ENCODE data around the gene VASH2. TPM values are rescaled to one million over a fixed set of nuclear protein-coding genes. Genes with fewer than 3 reads are reported as not detected.
"Not testable (repeated sequence)": the region's sequence is repeated elsewhere in the genome, so short reads cannot be mapped to it uniquely, and the experiment has no call there.

VASH2 gene
- 10 to 100 TPM; 22.9 to 26.7 (median 25.1) TPM for polyA plus RNA-seq (ENCODE audit: insufficient read length in 4 of 4)

DNA sequence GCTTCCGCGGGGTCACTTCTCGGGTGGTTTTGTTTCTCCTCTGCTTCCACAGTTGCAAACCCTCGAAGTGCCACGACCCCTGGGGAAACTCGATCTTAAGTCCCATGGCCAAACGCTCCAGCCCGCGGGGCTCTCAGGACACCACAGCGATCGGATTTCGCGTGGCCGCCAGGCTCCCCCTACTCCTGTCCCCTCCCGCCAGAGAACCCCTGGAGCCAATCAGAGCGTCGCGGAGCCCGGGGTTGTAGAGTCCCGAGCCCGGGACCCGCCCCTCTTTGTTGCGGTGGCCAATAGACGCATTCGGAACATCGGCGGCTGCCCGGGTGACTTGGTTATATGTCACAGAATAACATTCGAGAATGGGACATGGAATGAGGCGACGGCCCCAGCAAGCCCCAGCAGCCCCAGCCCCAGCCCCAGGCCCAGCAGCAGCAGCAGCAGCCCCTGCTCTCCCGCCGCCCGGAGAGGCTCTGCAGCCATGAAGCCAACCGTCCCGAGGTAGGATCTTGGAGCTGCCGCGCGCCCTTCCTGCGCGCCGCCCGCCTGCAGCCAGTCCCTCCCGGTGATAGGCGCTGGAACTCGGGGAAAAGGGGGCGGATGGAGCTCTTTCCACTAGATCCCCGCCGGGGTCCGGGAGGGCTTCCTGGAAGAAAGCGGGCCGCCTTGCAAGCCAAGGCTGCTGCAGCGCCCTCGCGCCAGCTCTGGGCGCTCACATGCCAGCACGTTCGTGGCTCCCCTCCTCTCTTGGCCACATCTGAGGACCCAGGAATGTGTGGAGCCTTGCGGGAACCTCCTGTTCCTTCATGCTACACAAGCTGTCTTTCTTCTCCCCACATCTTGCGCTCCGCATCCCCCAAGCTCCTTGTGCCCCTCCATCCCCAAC, at the start of gene VASH2:
VASH2 (plus strand) TSS at position 299 of the 883 bp plus-strand sequence. CDS start 1,002 bp downstream, outside the sequence.
- peak; percentile 70 to 93 (median 82) for DNase-seq (ENCODE audit: low read depth in 4 of 4, low spot score in 2 of 4)

DNA sequence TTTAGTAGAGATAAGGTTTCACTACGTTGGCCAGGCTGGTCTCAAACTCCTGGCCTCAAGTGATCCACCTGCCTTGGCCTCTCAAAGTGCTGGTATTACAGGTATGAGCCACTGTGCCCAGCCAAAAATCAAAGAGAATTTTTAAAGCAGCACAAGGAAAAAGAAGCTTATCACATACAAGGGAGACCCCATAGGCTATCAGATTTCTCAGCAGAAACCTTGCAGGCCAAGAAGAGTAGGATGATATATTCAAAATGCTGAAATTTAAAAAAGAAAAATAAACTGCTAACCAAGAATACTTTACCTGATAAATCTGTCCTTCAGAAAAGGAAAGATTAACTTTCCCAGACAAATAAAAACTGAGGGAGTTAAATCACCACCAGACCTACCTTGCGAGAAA, 49.1 kb upstream of the VASH2 start:
- no peak for DNase-seq (ENCODE audit: low read depth in 4 of 4, low spot score in 2 of 4)

DNA sequence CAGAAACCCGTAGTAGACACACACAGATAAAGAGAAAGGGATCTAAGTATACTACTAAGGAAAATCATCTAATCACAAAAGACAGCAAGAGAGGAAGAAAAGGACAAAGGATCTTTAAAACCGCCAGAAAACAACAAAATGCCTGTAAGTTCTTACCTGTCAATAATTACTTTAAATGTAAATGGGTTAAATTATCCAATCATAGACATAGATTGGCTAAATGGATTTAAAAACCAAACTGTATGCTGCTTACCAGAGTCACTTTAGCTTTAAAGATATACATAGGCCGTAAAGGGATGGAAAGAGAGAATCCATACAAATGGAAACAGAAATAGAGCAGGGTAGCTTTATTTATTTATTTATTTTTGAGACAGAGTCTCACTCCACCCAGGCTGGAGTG, 48.3 kb upstream of the VASH2 start:
- DNase-seq (ENCODE audit: low read depth in 4 of 4, low spot score in 2 of 4), result no peak

- no peak for DNase-seq (ENCODE audit: low read depth in 4 of 4, low spot score in 2 of 4)
These were observed 46.7 kb upstream of the VASH2 start for GRCh38 chr1:212903664-212904063.

GRCh38 chr1:212908071-212908470, 42.3 kb upstream of the VASH2 start:
- DNase-seq (ENCODE audit: low read depth in 4 of 4, low spot score in 2 of 4), result not testable (repeated sequence)

- DNase-seq (ENCODE audit: low read depth in 4 of 4, low spot score in 2 of 4), result no peak
These were observed 41.4 kb upstream of the VASH2 start for GRCh38 chr1:212908971-212909370.

- DNase-seq (ENCODE audit: low read depth in 4 of 4, low spot score in 2 of 4), result no peak
These were observed 40.7 kb upstream of the VASH2 start for GRCh38 chr1:212909652-212910063.

- DNase-seq (ENCODE audit: low read depth in 4 of 4, low spot score in 2 of 4), result not testable (repeated sequence)
These were observed 40.1 kb upstream of the VASH2 start for GRCh38 chr1:212910213-212910612.

DNA sequence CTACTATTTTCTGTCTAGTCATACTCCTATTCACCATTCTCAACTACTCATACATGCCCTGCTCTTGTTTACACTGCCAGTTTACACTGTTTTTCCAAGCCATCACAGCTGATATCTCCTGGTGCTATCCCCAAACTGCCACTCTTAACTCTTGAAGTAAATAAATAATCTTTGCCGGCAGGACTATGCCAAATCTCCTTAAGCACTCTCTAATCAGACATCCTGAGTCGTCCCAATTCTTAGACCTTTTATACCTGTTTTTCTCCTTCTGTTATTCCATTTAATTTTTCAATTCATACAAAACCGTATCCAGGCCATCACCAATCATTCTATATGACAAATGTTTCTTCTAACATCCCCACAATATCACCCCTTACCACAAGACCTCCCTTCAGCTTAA, 36.7 kb upstream of the VASH2 start:
- DNase-seq (ENCODE audit: low read depth in 4 of 4, low spot score in 2 of 4), result not testable (repeated sequence)

GRCh38 chr1:212914110-212914509, 36.2 kb upstream of the VASH2 start:
- DNase-seq (ENCODE audit: low read depth in 4 of 4, low spot score in 2 of 4), result not testable (repeated sequence)

- no peak for DNase-seq (ENCODE audit: low read depth in 4 of 4, low spot score in 2 of 4)
These were observed 35.6 kb upstream of the VASH2 start for GRCh38 chr1:212914789-212915188.

DNA sequence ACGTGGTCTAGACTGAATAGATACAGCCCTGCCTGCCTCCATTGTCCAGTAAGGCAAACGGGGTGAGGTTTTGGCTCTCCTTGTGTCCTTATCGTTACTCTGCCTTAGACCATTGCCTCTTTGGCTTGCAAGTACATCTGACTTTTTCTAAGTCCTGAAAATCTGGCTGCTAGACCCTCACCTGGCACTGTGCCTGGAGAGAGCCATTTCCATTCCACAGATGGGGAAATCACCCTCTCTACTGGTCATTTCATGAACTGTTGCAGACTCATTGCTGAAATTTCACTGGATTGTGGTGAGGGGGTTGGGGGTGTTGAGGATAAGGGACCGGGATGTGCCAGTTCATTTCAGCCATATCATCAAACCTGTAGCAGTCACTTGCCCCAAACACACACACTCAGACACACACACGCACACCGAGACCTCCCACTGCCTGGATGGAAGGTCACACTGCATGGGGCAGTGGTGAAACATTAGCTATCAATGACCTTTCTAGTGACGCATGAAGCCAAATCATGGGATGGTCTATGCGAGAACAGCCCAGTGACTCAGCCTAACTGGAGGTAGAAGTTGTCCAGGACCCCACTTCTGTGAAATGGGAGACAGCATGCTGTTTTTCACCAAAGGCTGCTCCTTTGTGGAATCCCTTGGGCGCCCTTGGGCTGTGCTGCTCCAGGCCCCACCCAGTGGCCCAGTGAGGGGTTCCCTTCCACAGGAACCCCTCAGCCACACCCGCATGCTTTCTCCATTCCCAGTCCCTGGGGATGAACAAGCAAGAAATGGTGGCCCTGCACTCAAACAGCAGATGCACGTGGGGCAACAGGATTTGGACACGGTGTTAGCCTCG, 34.9 kb upstream of the VASH2 start:
- peak in 2 of 4 donors; percentile 46 to 56 for DNase-seq (ENCODE audit: low read depth in 4 of 4, low spot score in 2 of 4)

GRCh38 chr1:212916481-212917133, 33.7 kb upstream of the VASH2 start:
- peak in 2 of 4 donors; percentile 18 to 55 for DNase-seq (ENCODE audit: low read depth in 4 of 4, low spot score in 2 of 4)

DNA sequence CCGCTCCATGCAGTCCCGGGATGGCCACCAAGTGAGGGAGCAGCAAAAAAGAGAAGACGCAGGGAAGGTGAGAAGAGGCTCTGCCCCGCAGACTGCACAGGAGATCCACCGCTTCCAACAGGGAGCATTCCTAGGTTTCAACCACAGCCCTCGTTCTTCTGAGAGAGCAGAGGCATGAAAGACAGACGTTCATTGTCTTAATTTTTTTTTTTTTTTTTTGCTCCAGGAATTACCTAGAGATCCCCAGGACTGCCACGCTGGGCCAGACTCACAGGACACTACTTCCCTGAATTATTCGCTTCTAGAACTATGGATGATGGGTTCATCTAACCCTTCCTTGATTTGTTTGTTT, 33.2 kb upstream of the VASH2 start:
- no peak for DNase-seq (ENCODE audit: low read depth in 4 of 4, low spot score in 2 of 4)

DNA sequence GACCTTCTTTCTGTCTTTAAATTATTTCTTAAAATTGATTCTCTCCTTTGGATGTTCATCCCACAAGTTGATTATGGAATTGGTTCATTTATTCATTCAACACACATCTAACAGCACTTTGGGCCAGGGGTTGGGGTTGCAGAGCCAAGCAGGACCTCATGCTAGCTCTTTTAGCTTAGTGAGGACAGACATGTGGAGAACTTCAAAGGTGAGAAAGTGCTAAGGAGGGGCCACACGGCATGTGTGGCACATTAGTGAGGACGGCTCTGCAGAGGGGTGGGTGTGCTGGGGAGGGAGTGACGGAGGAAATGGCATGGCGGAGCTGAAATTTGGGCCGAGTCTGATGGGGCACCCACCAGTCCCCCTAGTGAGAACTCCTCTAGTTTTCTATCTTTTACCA, 32.5 kb upstream of the VASH2 start:
- DNase-seq (ENCODE audit: low read depth in 4 of 4, low spot score in 2 of 4), result no peak

GRCh38 chr1:212918824-212919223, 31.5 kb upstream of the VASH2 start:
- DNase-seq (ENCODE audit: low read depth in 4 of 4, low spot score in 2 of 4), result no peak

DNA sequence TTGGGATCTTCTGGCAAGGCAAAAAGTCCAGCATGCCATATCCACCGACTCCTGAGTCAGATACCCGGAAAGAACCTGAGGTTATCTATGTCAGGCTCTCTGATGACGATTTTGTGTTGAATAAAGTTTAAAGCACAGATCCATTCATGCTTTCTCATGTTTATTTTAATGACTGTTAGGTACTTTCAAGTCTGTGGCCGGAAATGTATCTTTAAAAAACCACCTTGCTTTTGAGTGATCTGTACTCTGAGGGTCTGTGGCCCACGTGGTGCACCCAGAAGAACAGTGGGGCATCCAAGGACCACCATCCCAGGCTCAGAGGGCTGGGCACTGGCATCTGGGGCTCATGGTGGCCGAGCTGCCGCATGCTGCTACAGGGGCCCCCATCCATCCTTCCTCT, 30.1 kb upstream of the VASH2 start:
- DNase-seq (ENCODE audit: low read depth in 4 of 4, low spot score in 2 of 4), result no peak

- DNase-seq (ENCODE audit: low read depth in 4 of 4, low spot score in 2 of 4), result no peak
These were observed 29.4 kb upstream of the VASH2 start for GRCh38 chr1:212920896-212921295.

- no peak for DNase-seq (ENCODE audit: low read depth in 4 of 4, low spot score in 2 of 4)
These were observed 28.3 kb upstream of the VASH2 start for GRCh38 chr1:212922016-212922415.

GRCh38 chr1:212926372-212926771, 24.0 kb upstream of the VASH2 start:
- no peak for DNase-seq (ENCODE audit: low read depth in 4 of 4, low spot score in 2 of 4)
